ENCODE results near the gene WDR72.
"Not testable (repeated sequence)": the region's sequence is repeated elsewhere in the genome, so short reads cannot be mapped to it uniquely, and the experiment has no call there.

WDR72 gene

GRCh38 chr15:53588773-53589172 lies 170.7 kb downstream of the WDR72 start:
- no peak for DNase-seq

GRCh38 chr15:53586799-53587198 lies 172.7 kb downstream of the WDR72 start:
- no peak for DNase-seq

- DNase-seq: no peak
Measured at GRCh38 chr15:53581513-53581912, 177.9 kb downstream of the WDR72 start.

DNA sequence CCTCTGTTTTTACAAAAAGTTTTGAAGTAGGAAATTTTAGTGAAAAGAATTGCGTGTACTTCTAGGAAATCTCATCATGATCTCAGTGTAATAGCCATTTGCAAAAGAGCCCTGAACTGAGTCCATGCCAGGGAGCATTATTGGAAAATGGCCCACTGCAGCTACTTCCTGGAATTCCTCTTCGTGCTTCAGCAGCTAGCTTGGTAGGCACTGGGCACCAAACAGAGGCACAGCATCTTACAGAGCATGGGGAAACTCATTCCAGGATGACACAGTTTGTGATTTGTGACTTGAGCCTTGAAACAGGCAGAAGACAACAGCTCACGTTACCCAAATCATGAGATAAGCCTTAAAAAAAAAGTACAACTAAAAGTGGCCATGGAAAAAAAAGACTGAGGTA lies 179.1 kb downstream of the WDR72 start:
- DNase-seq: no peak

DNA sequence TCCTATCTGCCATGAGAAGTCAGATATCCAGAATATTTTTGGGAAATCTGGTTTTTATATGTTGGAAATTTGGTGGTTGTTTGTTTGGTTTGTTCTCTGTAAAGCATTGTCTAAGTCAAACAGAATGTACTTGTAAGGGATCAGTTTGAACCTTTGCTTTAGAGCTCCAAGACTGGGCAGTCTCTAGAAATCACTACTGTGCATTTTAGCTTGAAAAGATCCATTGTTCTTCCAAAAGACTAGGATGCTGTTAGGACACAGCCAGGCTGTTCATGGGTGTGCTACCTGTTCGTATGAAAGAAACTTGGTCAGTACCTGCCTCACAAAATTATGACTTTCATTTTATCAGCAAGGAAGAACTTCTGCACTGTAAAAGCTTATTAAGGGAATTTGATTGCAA lies 182.6 kb downstream of the WDR72 start:
- no peak for DNase-seq

GRCh38 chr15:53573091-53573490 lies 186.4 kb downstream of the WDR72 start:
- DNase-seq: no peak

DNA sequence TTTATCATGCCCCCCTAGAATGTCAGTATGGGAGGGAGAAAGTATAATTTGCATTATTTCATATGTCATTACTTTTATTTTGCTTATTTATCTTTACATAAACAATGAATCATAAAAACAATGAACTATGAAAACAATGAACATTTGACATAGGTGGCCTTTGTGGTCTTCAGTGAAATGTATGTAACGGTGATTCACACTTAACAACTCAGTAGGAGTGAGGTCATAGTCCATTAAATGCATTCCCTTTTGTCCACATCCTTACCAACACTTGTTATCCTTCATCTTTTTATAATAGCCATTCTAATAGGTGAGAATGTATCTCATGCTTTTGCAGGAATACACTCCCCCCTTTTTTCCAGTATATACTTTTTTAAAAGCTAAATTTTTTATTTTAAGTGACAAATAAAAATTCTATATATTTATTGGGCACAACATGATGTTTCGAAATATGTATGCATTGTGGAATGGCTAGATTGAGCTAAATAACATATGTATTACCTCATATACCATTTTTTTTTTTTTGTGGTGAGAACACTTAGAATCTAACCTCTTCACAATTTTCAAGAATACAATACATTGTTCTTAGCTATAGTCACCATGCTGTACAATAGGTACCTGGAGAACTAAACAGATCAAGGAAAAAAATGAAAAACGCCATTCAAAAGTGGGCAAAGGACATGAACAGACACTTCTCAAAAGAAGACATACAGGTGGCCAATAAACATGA lies 189.5 kb downstream of the WDR72 start:
- no peak for DNase-seq

- no peak for DNase-seq
Measured at GRCh38 chr15:53566912-53567311, 192.6 kb downstream of the WDR72 start.

- DNase-seq: no peak
Measured at GRCh38 chr15:53565721-53566120, 193.7 kb downstream of the WDR72 start.

- DNase-seq: no peak
Measured at GRCh38 chr15:53564647-53565046, 194.8 kb downstream of the WDR72 start.

DNA sequence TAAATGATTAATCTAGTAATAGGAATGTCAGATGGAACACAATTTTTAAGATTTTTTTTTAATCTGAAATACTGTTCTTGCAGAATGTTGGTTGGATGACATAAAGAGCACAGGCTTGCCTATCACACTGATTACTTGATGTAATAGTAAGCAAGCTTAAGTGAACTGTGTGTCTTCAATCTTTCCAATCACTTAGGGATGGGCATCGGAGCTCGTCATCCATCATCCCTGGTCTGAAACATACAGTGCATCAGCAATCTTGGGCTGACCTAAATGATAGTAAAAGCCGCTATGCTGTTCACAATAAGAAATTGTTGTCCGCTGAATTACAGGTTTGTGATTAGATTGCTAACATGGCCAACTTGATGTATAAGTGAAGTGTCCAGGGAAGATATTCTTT lies 195.8 kb downstream of the WDR72 start:
- DNase-seq: no peak

DNA sequence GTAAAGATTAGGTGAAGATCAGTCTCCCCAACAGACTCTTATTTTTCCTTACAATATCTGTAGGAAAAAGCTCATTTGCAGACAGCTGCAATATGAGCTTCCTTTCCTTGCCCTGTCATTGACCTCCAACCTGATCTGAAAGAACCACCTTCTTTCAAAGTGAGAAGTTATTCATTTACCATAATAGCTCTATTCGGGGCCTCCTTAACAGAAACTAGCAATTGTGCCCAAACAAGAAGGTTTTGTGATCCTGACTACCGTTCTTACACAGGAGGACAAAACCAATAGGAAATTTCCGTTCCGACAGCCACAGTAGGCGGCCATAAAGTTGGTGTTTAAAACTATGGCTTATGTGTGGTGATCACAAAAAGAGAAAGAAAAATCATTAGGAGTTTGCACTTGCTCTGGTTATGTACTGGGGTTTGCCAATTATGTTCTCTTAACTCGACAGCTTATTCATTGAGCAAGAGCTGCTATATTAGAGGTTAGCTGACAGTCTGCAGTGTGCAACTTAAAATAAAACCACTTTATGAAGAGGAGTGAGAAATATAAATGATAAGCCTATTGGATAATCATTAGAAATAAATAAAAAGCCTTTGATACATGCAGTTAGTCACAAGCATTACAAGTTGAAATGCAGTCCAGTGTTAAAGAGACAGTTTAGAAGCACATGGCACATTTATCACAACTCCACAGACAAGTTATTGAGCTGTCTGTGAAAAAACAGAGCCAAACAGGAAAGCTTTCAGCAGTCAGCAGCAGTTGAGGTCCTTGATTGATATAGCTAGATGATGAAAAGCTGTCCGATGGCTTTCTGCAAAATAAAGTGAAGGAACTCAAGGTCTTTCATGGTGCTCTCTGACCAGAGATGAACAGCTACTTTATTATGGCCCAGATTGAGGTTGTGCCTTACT lies 199.8 kb downstream of the WDR72 start:
- DNase-seq: no peak

DNA sequence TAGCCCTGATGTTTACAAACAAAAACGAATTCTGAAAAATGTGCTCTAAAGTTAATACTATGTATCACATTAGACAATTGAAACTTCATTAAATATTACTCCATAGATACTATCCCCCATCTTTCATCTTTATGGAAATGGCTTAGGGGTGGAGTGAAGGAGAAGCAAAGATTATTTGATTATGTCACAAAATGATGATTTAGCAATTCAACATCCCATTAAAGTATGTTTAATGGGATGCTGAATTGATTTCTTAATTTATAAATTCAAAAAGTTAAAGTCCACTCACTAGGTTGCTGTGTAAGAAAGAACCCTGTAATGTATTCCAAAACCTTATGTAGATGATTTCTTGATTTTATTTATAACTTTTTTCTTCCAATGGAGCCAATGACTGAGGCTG lies 201.1 kb downstream of the WDR72 start:
- no peak for DNase-seq

GRCh38 chr15:53555226-53555625 lies 204.2 kb downstream of the WDR72 start:
- no peak for DNase-seq

DNA sequence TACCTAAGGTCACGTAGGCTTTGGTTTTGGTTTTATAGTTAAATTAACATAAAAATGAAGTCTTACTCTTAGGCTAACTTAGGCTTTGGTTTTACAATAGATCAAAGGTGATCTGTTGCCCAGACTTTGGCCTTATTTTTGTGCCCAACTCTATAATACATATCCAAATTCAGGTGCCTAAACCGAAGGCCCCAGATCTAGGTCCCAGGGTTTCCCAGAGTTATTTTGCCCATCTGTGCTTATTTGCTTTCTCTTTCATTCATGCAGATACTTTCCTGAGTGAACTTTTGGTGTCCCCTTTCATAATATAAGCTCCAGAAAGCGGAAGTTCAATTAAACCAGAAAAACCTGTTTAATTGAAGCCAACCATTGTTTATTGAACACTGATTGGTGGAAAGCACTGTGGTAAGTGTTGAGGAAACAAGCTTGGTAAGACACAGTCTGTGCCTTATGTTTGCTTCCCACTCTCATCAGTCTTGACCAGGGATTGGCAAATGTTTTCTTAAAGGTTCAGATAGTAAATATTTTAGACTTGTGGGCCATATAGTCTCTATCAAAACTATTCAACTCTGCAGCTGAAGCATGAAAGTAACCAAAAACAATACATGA lies 209.7 kb downstream of the WDR72 start:
- no peak for DNase-seq

DNA sequence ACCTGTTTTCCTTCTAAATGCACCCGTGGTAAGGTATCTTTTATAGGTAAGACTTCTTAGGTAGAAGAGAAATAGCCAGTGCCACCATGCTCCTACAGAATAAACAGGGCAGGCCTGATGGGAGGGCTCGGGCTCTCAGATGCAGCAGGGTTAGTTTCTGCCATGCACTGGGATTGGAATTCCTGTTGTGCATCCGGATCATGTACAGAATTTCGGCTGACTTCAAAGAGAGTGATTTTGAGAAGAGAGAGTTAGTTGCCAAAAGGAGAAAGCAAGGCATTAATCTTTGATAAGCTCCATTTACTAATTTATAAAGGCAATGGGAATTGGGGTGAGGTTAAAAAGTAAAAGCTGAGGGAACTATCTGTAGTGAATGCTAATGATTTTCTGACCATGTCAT lies 211.2 kb downstream of the WDR72 start:
- no peak for DNase-seq

DNA sequence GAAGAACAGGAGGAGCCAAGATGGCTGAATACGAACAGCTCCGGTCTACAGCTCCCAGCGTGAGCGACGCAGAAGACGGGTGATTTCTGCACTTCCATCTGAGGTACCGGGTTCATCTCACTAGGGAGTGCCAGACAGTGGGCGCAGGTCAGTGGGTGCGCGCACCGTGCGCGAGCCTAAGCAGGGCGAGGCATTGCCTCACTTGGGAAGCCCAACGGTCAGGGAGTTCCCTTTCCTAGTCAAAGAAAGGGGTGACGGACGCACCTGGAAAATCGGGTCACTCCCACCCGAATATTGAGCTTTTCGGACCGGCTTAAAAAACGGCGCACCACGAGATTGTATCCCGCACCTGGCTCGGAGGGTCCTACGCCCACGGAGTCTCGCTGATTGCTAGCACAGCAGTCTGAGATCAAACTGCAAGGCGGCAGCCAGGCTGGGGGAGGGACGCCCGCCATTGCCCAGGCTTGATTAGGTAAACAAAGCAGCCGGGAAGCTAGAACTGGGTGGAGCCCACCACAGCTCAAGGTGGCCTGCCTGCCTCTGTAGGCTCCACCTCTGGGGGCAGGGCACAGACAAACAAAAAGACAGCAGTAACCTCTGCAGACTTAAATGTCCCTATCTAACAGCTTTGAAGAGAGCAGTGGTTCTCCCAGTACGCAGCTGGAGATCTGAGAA lies 218.7 kb downstream of the WDR72 start:
- DNase-seq: not testable (repeated sequence)

DNA sequence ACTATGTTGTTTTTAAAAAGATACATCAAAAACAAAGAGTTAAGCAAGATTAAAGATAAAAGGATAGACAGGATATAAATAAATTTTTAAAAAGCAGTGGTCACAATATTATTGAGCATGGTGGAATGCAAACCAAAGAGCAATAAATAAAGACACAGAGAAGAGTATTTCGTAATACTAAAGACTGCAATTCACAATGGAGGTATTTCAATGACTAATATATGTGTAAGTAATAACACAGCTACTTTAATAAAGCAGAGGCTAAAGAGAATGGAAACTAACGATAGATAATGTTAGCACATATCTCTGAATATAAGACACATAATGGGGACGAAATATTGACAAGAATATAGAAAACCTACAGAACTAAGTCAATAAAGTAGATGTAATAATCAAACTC lies 219.6 kb downstream of the WDR72 start:
- no peak for DNase-seq

- no peak for DNase-seq
Measured at GRCh38 chr15:53536479-53537120, 222.9 kb downstream of the WDR72 start.

DNA sequence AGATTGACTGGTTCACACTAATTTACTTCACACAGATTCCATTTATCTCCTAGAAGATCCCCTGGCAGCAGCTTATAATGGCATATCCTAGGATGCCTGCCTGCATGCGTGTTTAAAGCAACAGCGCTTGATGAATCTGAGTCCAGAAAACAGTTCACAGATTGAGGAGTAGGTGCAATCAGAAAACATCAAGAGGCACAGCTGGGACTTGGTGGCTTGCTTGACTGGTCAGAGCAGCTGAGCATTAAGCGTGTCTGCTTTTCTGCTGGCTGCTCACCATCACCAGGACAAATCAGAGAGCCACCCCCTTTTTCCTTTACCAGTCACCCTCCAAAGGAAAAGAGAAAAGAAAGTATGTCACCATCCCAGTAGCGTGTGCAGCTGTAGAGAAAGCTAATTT lies 223.6 kb downstream of the WDR72 start:
- DNase-seq: no peak

DNA sequence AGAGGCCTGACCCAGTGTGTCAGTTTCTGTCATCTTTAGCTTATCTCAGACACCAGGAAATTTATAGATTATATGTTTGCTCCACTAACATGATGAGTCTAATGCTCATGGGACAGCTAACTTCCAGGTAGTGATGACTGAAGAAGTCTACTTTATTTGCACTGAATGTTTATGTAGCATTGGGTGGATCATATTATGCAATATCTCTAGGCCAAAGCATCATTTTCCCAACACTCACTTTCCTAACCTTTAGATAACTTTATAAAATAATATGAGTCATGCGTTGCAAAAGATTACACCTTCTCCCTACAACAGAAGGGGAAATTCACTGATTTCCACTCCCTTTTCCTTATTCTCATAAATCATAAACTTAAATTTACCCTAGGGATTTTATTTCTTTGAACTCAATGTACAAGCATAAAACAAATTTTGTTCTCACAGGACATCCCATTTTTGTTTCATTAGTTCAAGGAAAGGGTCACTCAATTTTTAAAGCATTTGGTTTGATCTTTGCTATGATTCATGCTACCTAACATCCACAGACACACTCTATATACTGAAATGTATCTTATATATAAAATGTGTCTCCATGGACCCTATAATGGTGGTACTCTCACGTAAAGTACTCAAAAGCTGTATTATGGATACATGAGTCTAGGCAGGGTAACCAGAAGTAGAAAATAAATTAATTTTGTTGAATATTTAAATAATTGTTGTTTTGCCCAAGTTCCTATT lies 225.2 kb downstream of the WDR72 start:
- DNase-seq: no peak

DNA sequence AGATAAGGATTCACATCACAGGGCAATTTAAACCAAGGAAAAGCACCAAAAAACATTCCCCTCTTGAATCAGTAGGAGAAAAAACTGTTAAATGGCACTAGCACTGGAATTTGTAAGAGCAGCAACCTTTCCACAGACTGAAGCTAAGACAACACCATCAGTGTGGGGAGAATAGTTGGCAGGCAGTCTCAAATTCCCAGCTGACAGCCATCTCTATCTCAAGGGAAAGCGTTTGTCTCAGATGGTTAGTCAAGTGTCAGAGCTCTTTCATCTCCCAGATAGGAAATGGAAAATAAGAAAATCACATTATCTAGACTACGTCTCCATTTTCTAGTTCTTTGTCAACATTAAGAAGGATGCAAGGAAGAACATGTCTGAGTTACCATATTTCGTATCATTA lies 228.7 kb downstream of the WDR72 start:
- DNase-seq: no peak

Data from activated effector memory CD4-positive, alpha-beta T cell treated with anti-CD3 and anti-CD28 coated beads, Interleukin-2, amount 50 U/mL, for 16 hours (primary cell).